ENCODE measurements around the gene ITPR1. TPM values are rescaled to one million over a fixed set of nuclear protein-coding genes. Genes with fewer than 3 reads are reported as not detected.
A peak's percentile ranks its signal among the peaks of the same experiment; 100 is the strongest.

ITPR1 gene
- total RNA-seq, 1 donor from 2014 or later, result 11.2 TPM

DNA sequence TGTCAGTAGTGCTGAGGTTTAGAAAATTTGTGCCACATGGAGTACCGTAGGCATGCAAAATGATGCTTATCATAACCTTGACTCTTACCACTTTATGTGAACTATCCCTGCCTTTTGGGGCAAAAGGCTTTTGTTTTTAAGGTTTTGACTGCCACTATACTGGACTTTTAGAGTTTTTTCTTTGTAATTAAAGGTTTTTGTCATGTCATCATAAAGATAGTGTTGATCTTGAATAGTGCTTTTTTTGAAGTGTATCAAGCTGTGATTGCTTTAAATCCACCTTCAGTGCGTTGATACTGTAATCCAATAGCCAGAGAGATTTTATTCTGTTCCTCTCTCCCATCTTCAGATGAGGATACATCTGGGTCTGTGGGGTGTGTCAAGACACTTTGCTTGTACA lies 172.9 kb downstream of the ITPR1 start:
- no peak overlapping the region for H3K27ac Mint-ChIP-seq
- peaks cover 10% of the 10 kb centered on the region for H3K4me1 Mint-ChIP-seq (ENCODE audit: low read depth)
- H3K9me3 Mint-ChIP-seq (ENCODE audit: low read depth), result no peaks in the 10 kb centered on the region
- peaks cover 2% of the 10 kb centered on the region for H3K36me3 Mint-ChIP-seq (ENCODE audit: insufficient read depth)
- no peak for DNase-seq (ENCODE audit: low spot score, unreplicated experiment)
- no peak overlapping the region for H3K4me3 Mint-ChIP-seq (ENCODE audit: low read depth)
- H3K27me3 Mint-ChIP-seq, result peaks cover 13% of the 10 kb centered on the region
- TF ChIP-seq, protein P1, sequence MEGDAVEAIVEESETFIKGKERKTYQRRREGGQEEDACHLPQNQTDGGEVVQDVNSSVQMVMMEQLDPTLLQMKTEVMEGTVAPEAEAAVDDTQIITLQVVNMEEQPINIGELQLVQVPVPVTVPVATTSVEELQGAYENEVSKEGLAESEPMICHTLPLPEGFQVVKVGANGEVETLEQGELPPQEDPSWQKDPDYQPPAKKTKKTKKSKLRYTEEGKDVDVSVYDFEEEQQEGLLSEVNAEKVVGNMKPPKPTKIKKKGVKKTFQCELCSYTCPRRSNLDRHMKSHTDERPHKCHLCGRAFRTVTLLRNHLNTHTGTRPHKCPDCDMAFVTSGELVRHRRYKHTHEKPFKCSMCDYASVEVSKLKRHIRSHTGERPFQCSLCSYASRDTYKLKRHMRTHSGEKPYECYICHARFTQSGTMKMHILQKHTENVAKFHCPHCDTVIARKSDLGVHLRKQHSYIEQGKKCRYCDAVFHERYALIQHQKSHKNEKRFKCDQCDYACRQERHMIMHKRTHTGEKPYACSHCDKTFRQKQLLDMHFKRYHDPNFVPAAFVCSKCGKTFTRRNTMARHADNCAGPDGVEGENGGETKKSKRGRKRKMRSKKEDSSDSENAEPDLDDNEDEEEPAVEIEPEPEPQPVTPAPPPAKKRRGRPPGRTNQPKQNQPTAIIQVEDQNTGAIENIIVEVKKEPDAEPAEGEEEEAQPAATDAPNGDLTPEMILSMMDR (IDR thresholded peaks at IDR 0.05; ENCODE audit: unreplicated experiment), result no peak

DNA sequence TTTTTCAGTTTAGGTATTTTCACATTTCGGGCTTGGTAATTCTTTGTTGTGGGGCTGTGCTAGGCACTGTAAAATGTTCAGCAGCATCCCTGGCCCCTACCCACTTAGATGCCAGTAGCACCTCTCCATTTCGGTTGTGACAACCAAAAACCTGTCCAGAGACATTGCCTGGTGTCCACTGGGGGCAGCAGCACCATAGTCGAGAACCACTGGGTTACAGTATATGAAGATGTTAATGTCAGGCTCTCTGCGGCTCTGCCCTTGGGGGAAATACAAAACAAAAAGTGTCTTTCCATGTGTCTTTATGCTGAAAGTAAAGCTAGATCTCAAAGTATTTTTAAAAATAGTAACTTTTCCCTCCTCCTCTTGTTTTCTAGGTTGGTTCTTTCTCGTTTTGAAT lies 177.2 kb downstream of the ITPR1 start:
- TF ChIP-seq, protein P1 (IDR thresholded peaks at IDR 0.05; ENCODE audit: unreplicated experiment), result peak; percentile 52

DNA sequence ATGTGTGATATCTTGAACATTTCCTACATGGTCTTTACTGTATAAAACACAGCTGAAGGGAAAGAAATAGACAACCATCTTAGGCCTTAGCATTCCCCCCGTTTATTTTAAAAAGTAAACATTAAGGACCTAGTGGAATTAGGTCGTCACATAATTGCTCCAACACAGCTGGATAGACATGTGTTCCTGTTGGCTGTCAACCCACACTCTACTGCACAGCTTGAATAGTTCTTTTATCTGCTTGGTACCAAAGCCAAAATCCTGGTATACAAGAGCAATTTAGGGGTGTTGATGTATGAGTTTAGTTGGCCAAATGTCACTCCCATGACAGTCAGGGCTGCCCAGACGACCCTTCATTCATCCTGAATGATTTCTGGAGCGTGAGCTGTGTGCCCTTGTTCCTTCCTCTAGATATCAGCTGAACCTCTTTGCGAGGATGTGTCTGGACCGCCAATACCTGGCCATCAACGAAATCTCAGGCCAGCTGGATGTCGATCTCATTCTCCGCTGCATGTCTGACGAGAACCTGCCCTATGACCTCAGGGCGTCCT lies 179.7 kb downstream of the ITPR1 start:
- peaks cover 7% of the 10 kb centered on the region for H3K4me1 Mint-ChIP-seq (ENCODE audit: low read depth)
- H3K9me3 Mint-ChIP-seq (ENCODE audit: low read depth), result no peaks in the 10 kb centered on the region
- peaks cover 6% of the 10 kb centered on the region for H3K36me3 Mint-ChIP-seq (ENCODE audit: insufficient read depth)
- no peak overlapping the region for H3K4me3 Mint-ChIP-seq (ENCODE audit: low read depth)
- TF ChIP-seq, protein P1 (IDR thresholded peaks at IDR 0.05; ENCODE audit: unreplicated experiment), result no peak
- H3K27me3 Mint-ChIP-seq, result peaks cover 17% of the 10 kb centered on the region
- H3K27ac Mint-ChIP-seq, result no peak overlapping the region
- no peak for DNase-seq (ENCODE audit: low spot score, unreplicated experiment)

More for the DNA sequence above, 177.2 kb downstream of the ITPR1 start:
- Mint-ChIP-seq H3K36me3 (ENCODE audit: insufficient read depth) (peaks cover 3% of the 10 kb centered on the region), H3K9me3 (ENCODE audit: low read depth) (no peaks in the 10 kb centered on the region), H3K4me1 (ENCODE audit: low read depth) (peaks cover 10% of the 10 kb centered on the region), H3K27me3 (peaks cover 6% of the 10 kb centered on the region), H3K4me3 (ENCODE audit: low read depth) (no peak overlapping the region), H3K27ac (no peak overlapping the region)
- DNase-seq (ENCODE audit: low spot score, unreplicated experiment), result no peak

DNA sequence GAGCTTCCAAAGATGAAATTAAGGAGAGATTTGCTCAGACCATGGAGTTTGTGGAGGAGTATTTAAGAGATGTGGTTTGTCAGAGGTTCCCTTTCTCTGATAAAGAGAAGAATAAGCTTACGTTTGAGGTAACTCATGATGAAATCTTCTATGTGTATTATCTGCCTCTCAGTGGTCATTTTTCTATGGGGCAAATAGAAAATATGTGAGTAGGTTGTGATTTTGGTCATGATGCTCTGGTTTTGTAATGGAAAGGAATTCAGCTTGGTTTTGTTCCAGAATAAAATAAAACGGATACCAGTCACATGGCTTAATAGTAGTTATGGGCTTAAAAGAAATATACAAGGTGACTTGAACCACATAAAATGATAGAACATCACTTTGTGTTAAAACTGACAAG lies 181.1 kb downstream of the ITPR1 start:
- H3K27me3 Mint-ChIP-seq, result peaks cover 27% of the 10 kb centered on the region
- no peak for DNase-seq (ENCODE audit: low spot score, unreplicated experiment)
- H3K27ac Mint-ChIP-seq, result no peak overlapping the region
- peaks cover 5% of the 10 kb centered on the region for H3K36me3 Mint-ChIP-seq (ENCODE audit: insufficient read depth)
- no peak overlapping the region for H3K4me3 Mint-ChIP-seq (ENCODE audit: low read depth)
- TF ChIP-seq, protein P1 (IDR thresholded peaks at IDR 0.05; ENCODE audit: unreplicated experiment), result no peak
- H3K4me1 Mint-ChIP-seq (ENCODE audit: low read depth), result peaks cover 7% of the 10 kb centered on the region
- no peaks in the 10 kb centered on the region for H3K9me3 Mint-ChIP-seq (ENCODE audit: low read depth)

DNA sequence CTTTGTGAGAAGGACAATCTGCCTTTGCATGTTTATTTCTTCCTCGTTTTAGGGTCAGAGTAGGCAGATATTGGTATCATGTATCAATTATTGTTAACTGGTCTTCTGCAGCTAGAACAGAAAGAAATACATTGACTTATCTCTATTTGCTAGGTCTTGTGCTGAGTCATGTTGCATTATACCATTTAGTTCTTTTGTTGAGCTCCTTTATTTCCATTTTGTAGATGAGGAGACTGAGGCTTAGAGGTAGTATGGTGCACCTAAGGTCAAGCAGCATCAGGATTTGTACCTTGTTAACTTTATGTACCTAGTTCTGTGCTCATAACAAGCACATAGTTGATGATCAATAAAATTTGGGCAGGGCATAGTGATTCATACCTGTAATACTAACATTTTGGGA lies 182.6 kb downstream of the ITPR1 start:
- peaks cover 37% of the 10 kb centered on the region for H3K27me3 Mint-ChIP-seq

More for the DNA sequence above, 182.6 kb downstream of the ITPR1 start:
- TF ChIP-seq, protein P1 (IDR thresholded peaks at IDR 0.05; ENCODE audit: unreplicated experiment), result no peak
- H3K4me1 Mint-ChIP-seq (ENCODE audit: low read depth), result peaks cover 7% of the 10 kb centered on the region
- no peak overlapping the region for H3K27ac Mint-ChIP-seq
- peaks cover 7% of the 10 kb centered on the region for H3K36me3 Mint-ChIP-seq (ENCODE audit: insufficient read depth)
- H3K9me3 Mint-ChIP-seq (ENCODE audit: low read depth), result no peaks in the 10 kb centered on the region
- no peak overlapping the region for H3K4me3 Mint-ChIP-seq (ENCODE audit: low read depth)
- DNase-seq (ENCODE audit: low spot score, unreplicated experiment), result no peak
